KOPT-K1 (cell line): Measurements from ENCODE around the gene HLA-DPA1.
"Not testable (repeated sequence)": the region's sequence is repeated elsewhere in the genome, so short reads cannot be mapped to it uniquely, and the experiment has no call there.

Experiments
- H3K27ac ChIP-seq: fragments of 200-600 bp; sonication (generic); 2 replicates; pipeline ENCODE4 v1.5.1; 2016; ENCODE audit warnings: antibody characterized with exemption, mild to moderate bottlenecking, low read depth, low read length; ENCODE audit not compliant: poor library complexity, severe bottlenecking
- H3K36me3 ChIP-seq: fragments of 200-600 bp; sonication (generic); 2 replicates; pipeline ENCODE4 v1.5.1; 2017; ENCODE audit warnings: antibody characterized with exemption, mild to moderate bottlenecking, low read length, moderate library complexity; ENCODE audit not compliant: insufficient read depth
- H3K9me3 ChIP-seq: fragments of 200-600 bp; sonication (generic); 2 replicates; pipeline ENCODE4 v1.5.1; 2017; ENCODE audit warnings: antibody characterized with exemption, low read length, mild to moderate bottlenecking; ENCODE audit not compliant: insufficient read depth, poor library complexity, severe bottlenecking

HLA-DPA1 gene

GRCh38 chr6:33103776-33104175 is 30.3 kb upstream of the HLA-DPA1 start:
- H3K9me3 ChIP-seq = peaks cover 29% of the 10 kb centered on the region
- H3K27ac ChIP-seq = no peak overlapping the region
- no peaks in the 10 kb centered on the region for H3K36me3 ChIP-seq

GRCh38 chr6:33101121-33101737 is 27.8 kb upstream of the HLA-DPA1 start:
- H3K27ac ChIP-seq, H3K36me3 ChIP-seq: not testable (repeated sequence)
- H3K9me3 ChIP-seq = peaks cover 48% of the 10 kb centered on the region

GRCh38 chr6:33095681-33096080 is 22.2 kb upstream of the HLA-DPA1 start:
- H3K9me3 ChIP-seq = peaks cover 30% of the 10 kb centered on the region
- H3K27ac ChIP-seq = no peak overlapping the region
- H3K36me3 ChIP-seq = no peaks in the 10 kb centered on the region

- H3K36me3 ChIP-seq = no peaks in the 10 kb centered on the region
- no peak overlapping the region for H3K27ac ChIP-seq
- H3K9me3 ChIP-seq = peaks cover 18% of the 10 kb centered on the region
Measured at GRCh38 chr6:33093855-33094254, 20.4 kb upstream of the HLA-DPA1 start.

- Histone ChIP-seq H3K27ac (no peak overlapping the region), H3K9me3 (peaks cover 7% of the 10 kb centered on the region), H3K36me3 (no peaks in the 10 kb centered on the region)
Measured at GRCh38 chr6:33092385-33092784, 18.9 kb upstream of the HLA-DPA1 start.

- Histone ChIP-seq H3K9me3 (peaks cover 2% of the 10 kb centered on the region), H3K36me3 (no peaks in the 10 kb centered on the region), H3K27ac (no peak overlapping the region)
Measured at GRCh38 chr6:33091957-33092356, 18.5 kb upstream of the HLA-DPA1 start.

GRCh38 chr6:33088931-33089620 is 15.6 kb upstream of the HLA-DPA1 start:
- Histone ChIP-seq H3K27ac (no peak overlapping the region), H3K9me3 (no peaks in the 10 kb centered on the region), H3K36me3 (no peaks in the 10 kb centered on the region)

GRCh38 chr6:33088258-33088930 is 14.9 kb upstream of the HLA-DPA1 start:
- Histone ChIP-seq H3K36me3 (no peaks in the 10 kb centered on the region), H3K27ac (no peak overlapping the region), H3K9me3 (no peaks in the 10 kb centered on the region)

GRCh38 chr6:33085627-33086026 is 12.2 kb upstream of the HLA-DPA1 start:
- no peaks in the 10 kb centered on the region for H3K9me3 ChIP-seq
- H3K36me3 ChIP-seq = no peaks in the 10 kb centered on the region
- no peak overlapping the region for H3K27ac ChIP-seq

- Histone ChIP-seq H3K36me3 (no peaks in the 10 kb centered on the region), H3K27ac (no peak overlapping the region)
Measured at GRCh38 chr6:33082702-33083101, 9.3 kb upstream of the HLA-DPA1 start.

GRCh38 chr6:33081098-33081824 is 7.8 kb upstream of the HLA-DPA1 start:
- Histone ChIP-seq H3K27ac (no peak overlapping the region), H3K9me3 (no peaks in the 10 kb centered on the region), H3K36me3 (no peaks in the 10 kb centered on the region)

More at GRCh38 chr6:33082702-33083101, 9.3 kb upstream of the HLA-DPA1 start:
- H3K9me3 ChIP-seq = no peaks in the 10 kb centered on the region

- Histone ChIP-seq H3K36me3 (no peaks in the 10 kb centered on the region), H3K27ac (no peak overlapping the region), H3K9me3 (no peaks in the 10 kb centered on the region)
Measured at GRCh38 chr6:33080127-33081089, 7.0 kb upstream of the HLA-DPA1 start.

GRCh38 chr6:33079580-33079979 is 6.1 kb upstream of the HLA-DPA1 start:
- H3K9me3 ChIP-seq = no peaks in the 10 kb centered on the region
- no peaks in the 10 kb centered on the region for H3K36me3 ChIP-seq
- H3K27ac ChIP-seq = no peak overlapping the region

GRCh38 chr6:33078919-33079521 is 5.6 kb upstream of the HLA-DPA1 start:
- H3K27ac ChIP-seq = no peak overlapping the region
- H3K9me3 ChIP-seq = no peaks in the 10 kb centered on the region
- no peaks in the 10 kb centered on the region for H3K36me3 ChIP-seq
